ENCODE results near the gene GPC6.

GPC6 gene

GRCh38 chr13:93991569-93991968, 765.0 kb downstream of the GPC6 start:
- TF ChIP-seq POLR2A (IDR thresholded peaks at IDR 0.05; ENCODE audit: extremely low read depth, insufficient read length) = no peak
- TF ChIP-seq MAX (IDR thresholded peaks at IDR 0.05; ENCODE audit: low read depth, low read length) = no peak
- no peak for TF ChIP-seq MYC (IDR thresholded peaks at IDR 0.05; ENCODE audit: low read depth, low read length)
- no peak for TF ChIP-seq CTCF (IDR thresholded peaks at IDR 0.05; ENCODE audit: low read depth, low read length)
- H3K4me3 ChIP-seq (ENCODE audit: low read depth, low read length) = no peak overlapping the region
- DNase-seq (ENCODE audit: low read depth) = no peak

- no peak overlapping the region for H3K4me3 ChIP-seq (ENCODE audit: low read depth, low read length)
- TF ChIP-seq CTCF (IDR thresholded peaks at IDR 0.05; ENCODE audit: low read depth, low read length) (no peak), MYC (IDR thresholded peaks at IDR 0.05; ENCODE audit: low read depth, low read length) (no peak), POLR2A (IDR thresholded peaks at IDR 0.05; ENCODE audit: extremely low read depth, insufficient read length) (no peak), MAX (IDR thresholded peaks at IDR 0.05; ENCODE audit: low read depth, low read length) (no peak)
- no peak for DNase-seq (ENCODE audit: low read depth)
Observed at GRCh38 chr13:93996481-93996880, 769.9 kb downstream of the GPC6 start.

- TF ChIP-seq POLR2A (IDR thresholded peaks at IDR 0.05; ENCODE audit: extremely low read depth, insufficient read length) (no peak), MYC (IDR thresholded peaks at IDR 0.05; ENCODE audit: low read depth, low read length) (no peak), CTCF (IDR thresholded peaks at IDR 0.05; ENCODE audit: low read depth, low read length) (no peak), MAX (IDR thresholded peaks at IDR 0.05; ENCODE audit: low read depth, low read length) (no peak)
- H3K4me3 ChIP-seq (ENCODE audit: low read depth, low read length) = no peak overlapping the region
- DNase-seq (ENCODE audit: low read depth) = no peak
Observed at GRCh38 chr13:94006296-94006695, 779.7 kb downstream of the GPC6 start.

GRCh38 chr13:94007072-94007471, 780.5 kb downstream of the GPC6 start:
- no peak for DNase-seq (ENCODE audit: low read depth)
- no peak overlapping the region for H3K4me3 ChIP-seq (ENCODE audit: low read depth, low read length)
- TF ChIP-seq POLR2A (IDR thresholded peaks at IDR 0.05; ENCODE audit: extremely low read depth, insufficient read length) (no peak), MAX (IDR thresholded peaks at IDR 0.05; ENCODE audit: low read depth, low read length) (no peak), CTCF (IDR thresholded peaks at IDR 0.05; ENCODE audit: low read depth, low read length) (no peak), MYC (IDR thresholded peaks at IDR 0.05; ENCODE audit: low read depth, low read length) (no peak)

GRCh38 chr13:94009701-94010100, 783.1 kb downstream of the GPC6 start:
- no peak for TF ChIP-seq POLR2A (IDR thresholded peaks at IDR 0.05; ENCODE audit: extremely low read depth, insufficient read length)
- no peak for TF ChIP-seq CTCF (IDR thresholded peaks at IDR 0.05; ENCODE audit: low read depth, low read length)
- no peak for TF ChIP-seq MYC (IDR thresholded peaks at IDR 0.05; ENCODE audit: low read depth, low read length)
- no peak for TF ChIP-seq MAX (IDR thresholded peaks at IDR 0.05; ENCODE audit: low read depth, low read length)
- no peak overlapping the region for H3K4me3 ChIP-seq (ENCODE audit: low read depth, low read length)
- no peak for DNase-seq (ENCODE audit: low read depth)

- no peak for DNase-seq (ENCODE audit: low read depth)
- TF ChIP-seq MYC (IDR thresholded peaks at IDR 0.05; ENCODE audit: low read depth, low read length) = no peak
- no peak for TF ChIP-seq POLR2A (IDR thresholded peaks at IDR 0.05; ENCODE audit: extremely low read depth, insufficient read length)
- no peak for TF ChIP-seq CTCF (IDR thresholded peaks at IDR 0.05; ENCODE audit: low read depth, low read length)
- TF ChIP-seq MAX (IDR thresholded peaks at IDR 0.05; ENCODE audit: low read depth, low read length) = no peak
- no peak overlapping the region for H3K4me3 ChIP-seq (ENCODE audit: low read depth, low read length)
Observed at GRCh38 chr13:94014461-94014860, 787.9 kb downstream of the GPC6 start.

Data from NB4 (cell line).